ENCODE measurements around the gene EDC4. TPM values are rescaled to one million over a fixed set of nuclear protein-coding genes. Genes with fewer than 3 reads are reported as not detected.

Gene EDC4
- total and polyA plus RNA-seq, 2 of the 13 experiments (the other 11 are each of a cell fraction or from before 2014, with no cell fraction given) = 51.4 to 59.1 TPM

GRCh38 chr16:67857547-67858233, 15.2 kb upstream of the EDC4 start (continued):
- TF ChIP-seq, protein P1, sequence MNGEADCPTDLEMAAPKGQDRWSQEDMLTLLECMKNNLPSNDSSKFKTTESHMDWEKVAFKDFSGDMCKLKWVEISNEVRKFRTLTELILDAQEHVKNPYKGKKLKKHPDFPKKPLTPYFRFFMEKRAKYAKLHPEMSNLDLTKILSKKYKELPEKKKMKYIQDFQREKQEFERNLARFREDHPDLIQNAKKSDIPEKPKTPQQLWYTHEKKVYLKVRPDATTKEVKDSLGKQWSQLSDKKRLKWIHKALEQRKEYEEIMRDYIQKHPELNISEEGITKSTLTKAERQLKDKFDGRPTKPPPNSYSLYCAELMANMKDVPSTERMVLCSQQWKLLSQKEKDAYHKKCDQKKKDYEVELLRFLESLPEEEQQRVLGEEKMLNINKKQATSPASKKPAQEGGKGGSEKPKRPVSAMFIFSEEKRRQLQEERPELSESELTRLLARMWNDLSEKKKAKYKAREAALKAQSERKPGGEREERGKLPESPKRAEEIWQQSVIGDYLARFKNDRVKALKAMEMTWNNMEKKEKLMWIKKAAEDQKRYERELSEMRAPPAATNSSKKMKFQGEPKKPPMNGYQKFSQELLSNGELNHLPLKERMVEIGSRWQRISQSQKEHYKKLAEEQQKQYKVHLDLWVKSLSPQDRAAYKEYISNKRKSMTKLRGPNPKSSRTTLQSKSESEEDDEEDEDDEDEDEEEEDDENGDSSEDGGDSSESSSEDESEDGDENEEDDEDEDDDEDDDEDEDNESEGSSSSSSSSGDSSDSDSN (CRISPR knock-in tag; IDR thresholded peaks at IDR 0.05) = peak; percentile 7; the same call in 1 of the 2 replicates
- TF ChIP-seq FIP1L1 (IDR thresholded peaks at IDR 0.05; ENCODE audit: borderline replicate concordance, insufficient read depth, low read depth, low read length) (0 out of 2 replicates have a peak, but pooled peaks have one; percentile 39), ZNF143 (CRISPR knock-in tag; IDR thresholded peaks at IDR 0.05) (peak; percentile 22; the same call in 1 of the 2 replicates), ZNF713 (CRISPR knock-in tag; IDR thresholded peaks at IDR 0.05) (0 out of 2 replicates have a peak, but pooled peaks have one; percentile 90), ZKSCAN1 (IDR thresholded peaks at IDR 0.05; ENCODE audit: low read length) (0 out of 2 replicates have a peak, but pooled peaks have one; percentile 28), TBX3 (IDR thresholded peaks at IDR 0.05; ENCODE audit: borderline replicate concordance) (peak; percentile 86; the same call in 1 of the 2 replicates), ZNF337 (CRISPR knock-in tag; IDR thresholded peaks at IDR 0.05; ENCODE audit: borderline replicate concordance, low read depth) (0 out of 2 replicates have a peak, but pooled peaks have one; percentile 64), PITX1 (CRISPR knock-in tag; IDR thresholded peaks at IDR 0.05) (no peak; the same call in 1 of the 2 replicates), POLR2A (IDR thresholded peaks at IDR 0.05; ENCODE audit: insufficient read depth in 1 of 2, low read depth in 2 of 2, low read length in 2 of 2) (peak in 1 of 2 experiments; percentile 51; a peak in 1 of 4 replicates), FOXA3 (CRISPR knock-in tag; IDR thresholded peaks at IDR 0.05) (peak; percentile 77), TRAFD1 (CRISPR knock-in tag; IDR thresholded peaks at IDR 0.05; ENCODE audit: borderline replicate concordance) (peak; percentile 63; the same call in 1 of the 2 replicates), KDM2A (CRISPR knock-in tag; IDR thresholded peaks at IDR 0.05; ENCODE audit: borderline replicate concordance, low read depth) (peak; percentile 52), IRF2 (CRISPR knock-in tag; IDR thresholded peaks at IDR 0.05) (peak; percentile 55), NFIC (IDR thresholded peaks at IDR 0.05; ENCODE audit: low read length) (no peak), CENPX (CRISPR knock-in tag; IDR thresholded peaks at IDR 0.05) (no peak), IKZF5 (CRISPR knock-in tag; IDR thresholded peaks at IDR 0.05) (no peak), SALL1 (CRISPR knock-in tag; IDR thresholded peaks at IDR 0.05) (peak; percentile 78), ZNF75D (CRISPR knock-in tag; IDR thresholded peaks at IDR 0.05; ENCODE audit: borderline replicate concordance) (no peak), HOXA5 (CRISPR knock-in tag; IDR thresholded peaks at IDR 0.05) (0 out of 2 replicates have a peak, but pooled peaks have one; percentile 40), ESRRA (CRISPR knock-in tag; IDR thresholded peaks at IDR 0.05; ENCODE audit: low read depth) (no peak), ZNF674 (CRISPR knock-in tag; IDR thresholded peaks at IDR 0.05; ENCODE audit: low read depth) (no peak)
- TF ChIP-seq, protein P2, sequence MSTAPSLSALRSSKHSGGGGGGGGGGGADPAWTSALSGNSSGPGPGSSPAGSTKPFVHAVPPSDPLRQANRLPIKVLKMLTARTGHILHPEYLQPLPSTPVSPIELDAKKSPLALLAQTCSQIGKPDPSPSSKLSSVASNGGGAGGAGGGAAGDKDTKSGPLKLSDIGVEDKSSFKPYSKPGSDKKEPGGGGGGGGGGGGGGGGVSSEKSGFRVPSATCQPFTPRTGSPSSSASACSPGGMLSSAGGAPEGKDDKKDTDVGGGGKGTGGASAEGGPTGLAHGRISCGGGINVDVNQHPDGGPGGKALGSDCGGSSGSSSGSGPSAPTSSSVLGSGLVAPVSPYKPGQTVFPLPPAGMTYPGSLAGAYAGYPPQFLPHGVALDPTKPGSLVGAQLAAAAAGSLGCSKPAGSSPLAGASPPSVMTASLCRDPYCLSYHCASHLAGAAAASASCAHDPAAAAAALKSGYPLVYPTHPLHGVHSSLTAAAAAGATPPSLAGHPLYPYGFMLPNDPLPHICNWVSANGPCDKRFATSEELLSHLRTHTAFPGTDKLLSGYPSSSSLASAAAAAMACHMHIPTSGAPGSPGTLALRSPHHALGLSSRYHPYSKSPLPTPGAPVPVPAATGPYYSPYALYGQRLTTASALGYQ (CRISPR knock-in tag; IDR thresholded peaks at IDR 0.05) = no peak
- TF ChIP-seq, protein P3, sequence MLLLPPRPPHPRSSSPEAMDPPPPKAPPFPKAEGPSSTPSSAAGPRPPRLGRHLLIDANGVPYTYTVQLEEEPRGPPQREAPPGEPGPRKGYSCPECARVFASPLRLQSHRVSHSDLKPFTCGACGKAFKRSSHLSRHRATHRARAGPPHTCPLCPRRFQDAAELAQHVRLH (CRISPR knock-in tag; IDR thresholded peaks at IDR 0.05; ENCODE audit: borderline replicate concordance, low read depth) = 0 out of 2 replicates have a peak, but pooled peaks have one; percentile 15
